ENCODE results near the gene SCGN. TPM values are rescaled to one million over a fixed set of nuclear protein-coding genes. Genes with fewer than 3 reads are reported as not detected.
A peak's percentile ranks its signal among the peaks of the same experiment; 100 is the strongest.

The SCGN gene
- not detected in 3 replicates for total RNA-seq

- Mint-ChIP-seq H3K36me3 (no peaks in the 10 kb centered on the region), H3K9me3 (no peaks in the 10 kb centered on the region), H3K27me3 (ENCODE audit: low read depth) (peaks cover 85% of the 10 kb centered on the region), H3K27ac (no peak within 1 kb of the TSS), H3K4me3 (peak within 1 kb of the TSS; percentile 50), H3K4me1 (no peaks in the 10 kb centered on the region)
- DNase-seq (ENCODE audit: low spot score in 2 of 2, unreplicated experiment in 2 of 2), result peak; percentile 69 to 89
- no peak for TF ChIP-seq CTCF (IDR thresholded peaks at IDR 0.05; ENCODE audit: unreplicated experiment)
Measured at GRCh38 chr6:25652007-25652515, at the start of gene SCGN. Gene SCGN (plus strand): TSS chr6:25652215. CDS start chr6:25652404, 189 bp downstream.

GRCh38 chr6:25602674-25602982 is 49.4 kb upstream of the SCGN start:
- Mint-ChIP-seq H3K4me1 (peaks cover 37% of the 10 kb centered on the region), H3K27ac (no peak overlapping the region), H3K27me3 (ENCODE audit: low read depth) (no peaks in the 10 kb centered on the region), H3K4me3 (no peak overlapping the region), H3K36me3 (peaks cover 2% of the 10 kb centered on the region), H3K9me3 (no peaks in the 10 kb centered on the region)
- no peak for TF ChIP-seq CTCF (IDR thresholded peaks at IDR 0.05; ENCODE audit: unreplicated experiment)
- no peak for DNase-seq (ENCODE audit: low spot score in 2 of 2, unreplicated experiment in 2 of 2)

GRCh38 chr6:25603251-25603650 is 48.8 kb upstream of the SCGN start:
- no peaks in the 10 kb centered on the region for H3K9me3 Mint-ChIP-seq
- H3K36me3 Mint-ChIP-seq, result peaks cover 1% of the 10 kb centered on the region
- no peak for DNase-seq (ENCODE audit: low spot score in 2 of 2, unreplicated experiment in 2 of 2)
- TF ChIP-seq CTCF (IDR thresholded peaks at IDR 0.05; ENCODE audit: unreplicated experiment), result no peak
- no peaks in the 10 kb centered on the region for H3K27me3 Mint-ChIP-seq (ENCODE audit: low read depth)
- H3K4me1 Mint-ChIP-seq, result peaks cover 35% of the 10 kb centered on the region
- H3K27ac Mint-ChIP-seq, result no peak overlapping the region
- no peak overlapping the region for H3K4me3 Mint-ChIP-seq

GRCh38 chr6:25606151-25606550 is 45.9 kb upstream of the SCGN start:
- Mint-ChIP-seq H3K27me3 (ENCODE audit: low read depth) (no peaks in the 10 kb centered on the region), H3K36me3 (peaks cover 4% of the 10 kb centered on the region), H3K4me3 (no peak overlapping the region), H3K9me3 (no peaks in the 10 kb centered on the region), H3K4me1 (peaks cover 14% of the 10 kb centered on the region), H3K27ac (no peak overlapping the region)
- no peak for TF ChIP-seq CTCF (IDR thresholded peaks at IDR 0.05; ENCODE audit: unreplicated experiment)
- no peak for DNase-seq (ENCODE audit: low spot score in 2 of 2, unreplicated experiment in 2 of 2)

- TF ChIP-seq CTCF (IDR thresholded peaks at IDR 0.05; ENCODE audit: unreplicated experiment), result no peak
- peaks cover 4% of the 10 kb centered on the region for H3K36me3 Mint-ChIP-seq
- H3K4me3 Mint-ChIP-seq, result no peak overlapping the region
- no peaks in the 10 kb centered on the region for H3K9me3 Mint-ChIP-seq
- H3K4me1 Mint-ChIP-seq, result peaks cover 4% of the 10 kb centered on the region
- H3K27ac Mint-ChIP-seq, result no peak overlapping the region
- H3K27me3 Mint-ChIP-seq (ENCODE audit: low read depth), result no peaks in the 10 kb centered on the region
- DNase-seq (ENCODE audit: low spot score in 2 of 2, unreplicated experiment in 2 of 2), result no peak
Measured at GRCh38 chr6:25608558-25609174, 43.3 kb upstream of the SCGN start.

All from mesothelial cell of epicardium (in vitro differentiated cells).